H9 (cell line): ENCODE measurements around the gene ST6GAL1. TPM values are rescaled to one million over a fixed set of nuclear protein-coding genes. Genes with fewer than 3 reads are reported as not detected.

Source experiments
- DNase-seq: peaks from one replicate; pipeline ENCODE4 v3.0.0-alpha.2; 2017
- H2AFZ ChIP-seq: one replicate; pipeline ENCODE4 v1.6.1; 2013; ENCODE audit warnings: mild to moderate bottlenecking, low read length, control low read depth, moderate library complexity
- H2AK5ac ChIP-seq: 2 replicates; pipeline ENCODE4 v1.6.1; 2013; ENCODE audit warnings: low read length, control low read depth, mixed read lengths; ENCODE audit not compliant: insufficient read length
- H2BK120ac ChIP-seq: one replicate; pipeline ENCODE4 v1.6.1; 2013; ENCODE audit warnings: low read depth, mild to moderate bottlenecking, low read length, control low read depth, inconsistent platforms; ENCODE audit not compliant: poor library complexity, severe bottlenecking
- H2BK12ac ChIP-seq: 2 replicates; pipeline ENCODE4 v1.6.1; 2013; ENCODE audit warnings: low read length, control low read depth, mixed read lengths, low read depth; ENCODE audit not compliant: insufficient read length
- H2BK15ac ChIP-seq: 2 replicates; pipeline ENCODE4 v1.6.1; 2013; ENCODE audit warnings: low read depth, low read length, control low read depth
- H2BK20ac ChIP-seq: one replicate; pipeline ENCODE4 v1.6.1; 2013; ENCODE audit warnings: low read depth, mild to moderate bottlenecking, low read length, control low read depth, inconsistent platforms; ENCODE audit not compliant: poor library complexity, severe bottlenecking
- H2BK5ac ChIP-seq: 2 replicates; pipeline ENCODE4 v1.6.1; 2013; ENCODE audit warnings: low read length, control low read depth, mixed read lengths; ENCODE audit not compliant: insufficient read length
- H3K14ac ChIP-seq: 2 replicates; pipeline ENCODE4 v1.6.1; 2013; ENCODE audit warnings: low read length, control low read depth; ENCODE audit not compliant: insufficient read depth
- H3K18ac ChIP-seq: 2 replicates; pipeline ENCODE4 v1.6.1; 2013; ENCODE audit warnings: low read depth, mild to moderate bottlenecking, mixed read lengths, low read length, control low read depth; ENCODE audit not compliant: insufficient read length
- H3K23ac ChIP-seq: 2 replicates; pipeline ENCODE4 v1.6.1; 2013; ENCODE audit warnings: low read length, control low read depth, mixed read lengths, low read depth; ENCODE audit not compliant: insufficient read length
- H3K23me2 ChIP-seq: 2 replicates; pipeline ENCODE4 v1.6.1; 2013; ENCODE audit warnings: low read depth, mild to moderate bottlenecking, mixed read lengths, low read length, control low read depth; ENCODE audit not compliant: insufficient read length, poor library complexity, severe bottlenecking
- H3K27ac ChIP-seq: 2 replicates; pipeline ENCODE4 v1.5.1; 2013; ENCODE audit warnings: low read length, control low read depth, mixed read lengths, low read depth; ENCODE audit not compliant: insufficient read length
- H3K27me3 ChIP-seq: 2 replicates; pipeline ENCODE4 v1.6.1; 2013; ENCODE audit warnings: low read length, control low read depth, inconsistent platforms; ENCODE audit not compliant: insufficient read depth
- H3K4ac ChIP-seq: 2 replicates; pipeline ENCODE4 v1.6.1; 2013; ENCODE audit warnings: low read depth, mild to moderate bottlenecking, control low read depth, inconsistent platforms, low read length, moderate library complexity
- H3K4me1 ChIP-seq: 2 replicates; pipeline ENCODE4 v1.6.1; 2013; ENCODE audit warnings: low read length, control low read depth, inconsistent platforms; ENCODE audit not compliant: insufficient read depth
- H3K4me2 ChIP-seq: 2 replicates; pipeline ENCODE4 v1.6.1; 2013; ENCODE audit warnings: low read length, control low read depth, mixed read lengths; ENCODE audit not compliant: insufficient read length, insufficient read depth
- H3K56ac ChIP-seq: 2 replicates; pipeline ENCODE4 v1.6.1; 2013; ENCODE audit warnings: low read depth, mild to moderate bottlenecking, mixed read lengths, low read length, control low read depth; ENCODE audit not compliant: insufficient read length
- H3K79me1 ChIP-seq: 2 replicates; pipeline ENCODE4 v1.6.1; 2013; ENCODE audit warnings: low read depth, mild to moderate bottlenecking, moderate library complexity, low read length, control low read depth, inconsistent platforms; ENCODE audit not compliant: insufficient read depth, poor library complexity, severe bottlenecking
- H3K79me2 ChIP-seq: 2 replicates; pipeline ENCODE4 v1.6.1; 2013; ENCODE audit warnings: low read length, control low read depth, inconsistent platforms; ENCODE audit not compliant: insufficient read depth
- H3K9ac ChIP-seq: 2 replicates; pipeline ENCODE4 v1.6.1; 2013; ENCODE audit warnings: low read length, control low read depth, mixed read lengths; ENCODE audit not compliant: insufficient read length; ENCODE audit errors: extremely low read depth
- H3K9me3 ChIP-seq: one replicate; pipeline ENCODE4 v1.6.1; 2013; ENCODE audit warnings: low read depth, low read length, inconsistent platforms; ENCODE audit not compliant: control insufficient read depth
- H3T11ph ChIP-seq: one replicate; pipeline ENCODE4 v1.6.1; 2013; ENCODE audit warnings: mild to moderate bottlenecking, low read length, control low read depth, inconsistent platforms
- H4K20me1 ChIP-seq: one replicate; pipeline ENCODE4 v1.6.1; 2013; ENCODE audit not compliant: control insufficient read depth, insufficient read length, insufficient read depth
- H4K5ac ChIP-seq: 2 replicates; pipeline ENCODE4 v1.6.1; 2013; ENCODE audit warnings: low read depth, mild to moderate bottlenecking, mixed read lengths, low read length, control low read depth; ENCODE audit not compliant: insufficient read length
- H4K8ac ChIP-seq: replicated peaks from 2 replicates; pipeline ENCODE4 v1.6.1; 2013; ENCODE audit warnings: low read length, control low read depth, mixed read lengths, low read depth; ENCODE audit not compliant: insufficient read length
- H4K91ac ChIP-seq: 2 replicates; pipeline ENCODE4 v1.6.1; 2013; ENCODE audit warnings: low read depth, mild to moderate bottlenecking, moderate library complexity, mixed read lengths, low read length, control low read depth; ENCODE audit not compliant: insufficient read length
- H3K27ac Mint-ChIP-seq, 3 experiments: 2 replicates in 2 of 3; 3 replicates in 1 of 3; pipeline ENCODE4 v1.8.0; 2020 to 2021; ENCODE audit warnings: mixed read lengths in 3 of 3, mild to moderate bottlenecking in 1 of 3, moderate library complexity in 1 of 3
- H3K27me3 Mint-ChIP-seq: 2 replicates; pipeline ENCODE4 v1.8.0; 2021; ENCODE audit warnings: low read depth, mild to moderate bottlenecking, moderate library complexity, mixed read lengths
- H3K36me3 Mint-ChIP-seq, 3 experiments: 2 replicates in 2 of 3; 3 replicates in 1 of 3; pipeline ENCODE4 v1.8.0; 2020 to 2021; ENCODE audit warnings: low read depth in 3 of 3, mixed read lengths in 3 of 3; ENCODE audit not compliant: insufficient read depth in 1 of 3
- H3K4me1 Mint-ChIP-seq, 2 experiments: 2 replicates each; pipeline ENCODE4 v1.8.0; 2020; ENCODE audit warnings: mixed read lengths in 2 of 2
- H3K4me3 Mint-ChIP-seq, 2 experiments: 2 replicates in 1 of 2; 3 replicates in 1 of 2; pipeline ENCODE4 v1.8.0; 2020 to 2021; ENCODE audit warnings: mild to moderate bottlenecking in 2 of 2, mixed read lengths in 2 of 2, moderate library complexity in 1 of 2
- H3K9me3 Mint-ChIP-seq, 2 experiments: 2 replicates in 1 of 2; 3 replicates in 1 of 2; pipeline ENCODE4 v1.8.0; 2020; ENCODE audit warnings: mild to moderate bottlenecking in 2 of 2, mixed read lengths in 2 of 2, moderate library complexity in 1 of 2
- WGBS: extraction: QIAGEN DNeasy Blood & Tissue Kit; methylation state at CpG from one replicate; pipeline ENCODE4 v1.1.7; 2013; ENCODE audit warnings: missing lambda C conversion rate, low lambda C conversion rate, mixed read lengths; ENCODE audit not compliant: insufficient read length; ENCODE audit errors: extremely low coverage; 5-methylcytosine and 5-hydroxymethylcytosine counted together
- total RNA-seq: library from RNA; stranded (reverse); gene quantifications from 2 replicates; pipeline ENCODE4 v1.2.1, GENCODE V29; 2021
- TF ChIP-seq, protein P1 (sequence below): fragments of 200-600 bp; sonication (generic); conservative IDR thresholded peaks from 3 replicates; pipeline ENCODE4 v1.8.0; 2021; ENCODE audit warnings: antibody characterized with exemption, mild to moderate bottlenecking

ST6GAL1 gene
- total RNA-seq, 1 experiment from 2014 or later = 139 TPM

DNA sequence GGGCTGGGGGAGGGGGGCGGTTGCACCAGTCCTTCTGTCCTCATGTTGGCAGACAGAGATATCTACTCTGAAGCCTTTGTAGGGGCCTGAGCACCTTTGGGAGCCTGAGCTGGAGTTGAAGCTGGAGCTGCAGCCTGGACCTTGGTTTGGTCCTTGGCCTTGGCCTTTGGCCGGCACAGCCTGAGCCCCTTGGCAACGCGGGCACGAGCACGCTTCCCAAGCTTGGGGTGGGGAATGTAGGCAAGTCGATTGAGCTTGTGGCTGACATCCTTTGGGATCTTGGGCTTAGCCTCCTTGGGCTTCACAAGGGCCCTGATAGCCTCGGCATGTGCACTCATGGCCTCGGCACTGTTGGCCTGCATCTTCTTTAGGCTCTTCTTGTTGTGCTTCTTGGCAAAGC lies 8.1 kb upstream of the ST6GAL1 start:
- Histone ChIP-seq H3K23ac (no peak overlapping the region), H3K4ac (no peak overlapping the region), H3K23me2 (no peaks in the 10 kb centered on the region), H4K20me1 (no peaks in the 10 kb centered on the region), H2AFZ (no peak overlapping the region), H4K5ac (no peak overlapping the region), H2BK120ac (no peak overlapping the region), H3K4me1 (no peaks in the 10 kb centered on the region), H3K4me2 (no peak overlapping the region), H3K9me3 (no peaks in the 10 kb centered on the region), H2BK12ac (no peak overlapping the region), H3K18ac (no peak overlapping the region), H3K79me2 (no peaks in the 10 kb centered on the region), H4K8ac (no peak overlapping the region), H2BK5ac (no peak overlapping the region), H2BK20ac (no peak overlapping the region), H3K9ac (no peak overlapping the region), H3K56ac (no peak overlapping the region), H3T11ph (no peak overlapping the region), H3K14ac (no peak overlapping the region), H2BK15ac (no peak overlapping the region), H3K79me1 (no peaks in the 10 kb centered on the region), H3K27me3 (no peaks in the 10 kb centered on the region), H4K91ac (no peak overlapping the region), H2AK5ac (no peak overlapping the region), H3K27ac (no peak overlapping the region)
- TF ChIP-seq, protein P1, sequence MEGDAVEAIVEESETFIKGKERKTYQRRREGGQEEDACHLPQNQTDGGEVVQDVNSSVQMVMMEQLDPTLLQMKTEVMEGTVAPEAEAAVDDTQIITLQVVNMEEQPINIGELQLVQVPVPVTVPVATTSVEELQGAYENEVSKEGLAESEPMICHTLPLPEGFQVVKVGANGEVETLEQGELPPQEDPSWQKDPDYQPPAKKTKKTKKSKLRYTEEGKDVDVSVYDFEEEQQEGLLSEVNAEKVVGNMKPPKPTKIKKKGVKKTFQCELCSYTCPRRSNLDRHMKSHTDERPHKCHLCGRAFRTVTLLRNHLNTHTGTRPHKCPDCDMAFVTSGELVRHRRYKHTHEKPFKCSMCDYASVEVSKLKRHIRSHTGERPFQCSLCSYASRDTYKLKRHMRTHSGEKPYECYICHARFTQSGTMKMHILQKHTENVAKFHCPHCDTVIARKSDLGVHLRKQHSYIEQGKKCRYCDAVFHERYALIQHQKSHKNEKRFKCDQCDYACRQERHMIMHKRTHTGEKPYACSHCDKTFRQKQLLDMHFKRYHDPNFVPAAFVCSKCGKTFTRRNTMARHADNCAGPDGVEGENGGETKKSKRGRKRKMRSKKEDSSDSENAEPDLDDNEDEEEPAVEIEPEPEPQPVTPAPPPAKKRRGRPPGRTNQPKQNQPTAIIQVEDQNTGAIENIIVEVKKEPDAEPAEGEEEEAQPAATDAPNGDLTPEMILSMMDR = no peak
- peaks cover 0 to 10% of the 10 kb centered on the region in 2 experiments; a peak in 2 of 4 replicates for H3K4me1 Mint-ChIP-seq
- no peak overlapping the region for H3K27ac Mint-ChIP-seq
- peaks cover 1% of the 10 kb centered on the region for H3K27me3 Mint-ChIP-seq
- no peaks in the 10 kb centered on the region for H3K36me3 Mint-ChIP-seq
- no CpG with 5 or more reads among the region's 9 CpGs for WGBS
- no peak for DNase-seq
- no peak overlapping the region for H3K4me3 Mint-ChIP-seq
- H3K9me3 Mint-ChIP-seq = no peaks in the 10 kb centered on the region
